ENCODE measurements around the gene RTF1.

Gene RTF1

GRCh38 chr15:41504751-41505492, 88.0 kb downstream of the RTF1 start:
- no peak for DNase-seq (ENCODE audit: low spot score)

GRCh38 chr15:41505776-41506175, 88.9 kb downstream of the RTF1 start:
- no peak for DNase-seq (ENCODE audit: low spot score)

GRCh38 chr15:41506796-41507341, 90.0 kb downstream of the RTF1 start:
- no peak for DNase-seq (ENCODE audit: low spot score)

GRCh38 chr15:41507820-41508290, 91.0 kb downstream of the RTF1 start:
- DNase-seq (ENCODE audit: low spot score): no peak

GRCh38 chr15:41510728-41511127, 93.8 kb downstream of the RTF1 start:
- DNase-seq (ENCODE audit: low spot score): no peak

GRCh38 chr15:41511331-41511898, 94.5 kb downstream of the RTF1 start:
- DNase-seq (ENCODE audit: low spot score): no peak

GRCh38 chr15:41511899-41512369, 95.0 kb downstream of the RTF1 start:
- no peak for DNase-seq (ENCODE audit: low spot score)

- no peak for DNase-seq (ENCODE audit: low spot score)
Observed at GRCh38 chr15:41512512-41512939, 95.6 kb downstream of the RTF1 start.

GRCh38 chr15:41512940-41513505, 96.1 kb downstream of the RTF1 start:
- DNase-seq (ENCODE audit: low spot score): no peak

GRCh38 chr15:41513506-41514227, 96.8 kb downstream of the RTF1 start, which contains the start of gene LTK:
TSS of gene LTK (minus strand) at chr15:41513827. CDS start at chr15:41513709, 118 bp downstream.
- peak; percentile 82 for DNase-seq (ENCODE audit: low spot score)

GRCh38 chr15:41517895-41518449, 101.1 kb downstream of the RTF1 start:
- no peak for DNase-seq (ENCODE audit: low spot score)

GRCh38 chr15:41520636-41521035, 103.7 kb downstream of the RTF1 start:
- no peak for DNase-seq (ENCODE audit: low spot score)

GRCh38 chr15:41521614-41522013, 104.7 kb downstream of the RTF1 start:
- no peak for DNase-seq (ENCODE audit: low spot score)

GRCh38 chr15:41523097-41523496, 106.2 kb downstream of the RTF1 start:
- DNase-seq (ENCODE audit: low spot score): no peak

GRCh38 chr15:41530363-41530956, 113.6 kb downstream of the RTF1 start:
- no peak for DNase-seq (ENCODE audit: low spot score)

Small RNAs within 50 kb of the gene (small RNA-seq; reads per million reads assigned to genes)
- 0 reads per million in 2 experiments for gene RNU6-1169P
